Esophagus (tissue), 2 donors: ENCODE results near the gene PALM. TPM values are rescaled to one million over a fixed set of nuclear protein-coding genes. Genes with fewer than 3 reads are reported as not detected.

ENCODE experiments used
- H3K27ac ChIP-seq, 2 donors: one replicate each; pipeline ENCODE4 v1.5.1; 2013; ENCODE audit warnings: low read depth in 2 of 2, mild to moderate bottlenecking in 2 of 2, inconsistent platforms in 1 of 2, low read length in 1 of 2, moderate library complexity in 1 of 2
- H3K27me3 ChIP-seq, 2 donors: one replicate each; pipeline ENCODE4 v1.6.1; 2013; ENCODE audit warnings: low read length in 2 of 2, control low read depth in 1 of 2, mild to moderate bottlenecking in 1 of 2; ENCODE audit not compliant: insufficient read depth in 2 of 2, control insufficient read depth in 1 of 2
- H3K36me3 ChIP-seq, 2 donors: one replicate each; pipeline ENCODE4 v1.6.1; 2013; ENCODE audit warnings: low read length in 1 of 2; ENCODE audit not compliant: control insufficient read depth in 2 of 2, insufficient read depth in 2 of 2
- H3K4me1 ChIP-seq, 2 donors: one replicate each; pipeline ENCODE4 v1.6.1; 2013; ENCODE audit warnings: low read length in 1 of 2; ENCODE audit not compliant: control insufficient read depth in 2 of 2, insufficient read depth in 2 of 2
- H3K4me3 ChIP-seq, 2 donors: one replicate each; pipeline ENCODE4 v1.5.1; 2013; ENCODE audit warnings: low read length in 2 of 2, mild to moderate bottlenecking in 2 of 2, low read depth in 1 of 2, moderate library complexity in 1 of 2
- H3K9me3 ChIP-seq, 2 donors: one replicate each; pipeline ENCODE4 v1.6.1; 2013; ENCODE audit warnings: mild to moderate bottlenecking in 2 of 2, low read depth in 1 of 2, low read length in 1 of 2, moderate library complexity in 1 of 2; ENCODE audit not compliant: control insufficient read depth in 2 of 2, insufficient read depth in 1 of 2
- WGBS, 2 donors: extraction: QIAGEN DNeasy Blood & Tissue Kit; methylation state at CpG; one replicate each; pipeline ENCODE4 v1.1.7; 2013; 5-methylcytosine and 5-hydroxymethylcytosine counted together
- polyA plus RNA-seq, 2 donors: library from polyadenylated mRNA; stranded (reverse); fragments of 200-250 nt; gene quantifications; one replicate each; pipeline ENCODE4 v1.2.3, GENCODE V29; 2013
- donor health status: healthy with polysubstance abuse.
- donor health status: Bipolar disorder and iron deficiency.

Gene PALM
- polyA plus RNA-seq, 2 donors, result 4.8 to 7.6 TPM

DNA sequence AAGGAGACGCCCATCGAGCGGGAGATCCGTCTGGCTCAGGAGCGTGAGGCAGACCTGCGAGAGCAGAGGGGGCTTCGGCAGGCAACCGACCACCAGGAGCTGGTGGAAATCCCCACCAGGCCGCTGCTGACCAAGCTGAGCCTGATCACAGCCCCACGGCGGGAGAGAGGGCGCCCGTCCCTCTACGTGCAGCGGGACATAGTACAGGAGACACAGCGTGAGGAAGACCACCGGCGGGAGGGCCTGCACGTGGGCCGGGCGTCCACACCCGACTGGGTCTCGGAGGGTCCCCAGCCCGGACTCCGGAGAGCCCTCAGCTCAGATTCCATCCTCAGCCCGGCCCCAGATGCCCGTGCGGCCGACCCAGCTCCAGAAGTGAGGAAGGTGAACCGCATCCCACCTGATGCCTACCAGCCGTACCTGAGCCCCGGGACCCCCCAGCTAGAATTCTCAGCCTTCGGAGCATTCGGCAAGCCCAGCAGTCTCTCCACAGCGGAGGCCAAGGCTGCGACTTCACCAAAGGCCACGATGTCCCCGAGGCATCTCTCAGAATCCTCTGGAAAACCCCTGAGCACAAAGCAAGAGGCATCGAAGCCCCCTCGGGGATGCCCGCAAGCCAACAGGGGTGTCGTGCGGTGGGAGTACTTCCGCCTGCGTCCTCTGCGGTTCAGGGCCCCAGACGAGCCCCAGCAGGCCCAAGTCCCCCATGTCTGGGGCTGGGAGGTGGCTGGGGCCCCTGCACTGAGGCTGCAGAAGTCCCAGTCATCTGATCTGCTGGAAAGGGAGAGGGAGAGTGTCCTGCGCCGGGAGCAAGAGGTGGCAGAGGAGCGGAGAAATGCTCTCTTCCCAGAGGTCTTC, 49.3 kb downstream of the PALM start:
- no peaks in the 10 kb centered on the region for H3K36me3 ChIP-seq
- H3K27me3 ChIP-seq, result no peaks in the 10 kb centered on the region
- H3K4me3 ChIP-seq, result no peak overlapping the region
- no peaks in the 10 kb centered on the region for H3K4me1 ChIP-seq
- WGBS, 2 donors, result 95 to 97% methylated on average over 44 to 50 of the region's 50 CpGs
- no peak overlapping the region for H3K27ac ChIP-seq
- peaks cover 5 to 7% of the 10 kb centered on the region in 2 donors for H3K9me3 ChIP-seq

DNA sequence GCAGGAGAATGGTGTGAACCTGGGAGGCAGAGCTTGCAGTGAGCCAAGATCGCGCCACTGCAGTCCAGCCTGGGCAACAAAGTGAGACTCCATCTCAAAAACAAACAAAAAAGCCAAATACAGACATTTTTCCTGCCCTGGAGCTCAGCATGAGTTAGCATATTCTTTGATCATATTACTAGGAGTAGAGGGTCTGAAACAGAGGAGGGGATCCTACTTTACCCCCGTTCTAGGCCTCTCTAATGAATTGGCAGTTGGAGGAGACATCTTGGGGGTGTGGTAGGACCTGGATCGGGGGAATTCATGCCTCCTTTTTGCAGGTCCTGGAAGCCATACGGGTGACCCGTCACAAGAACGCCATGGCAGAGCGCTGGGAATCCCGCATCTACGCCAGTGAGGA, 54.4 kb downstream of the PALM start:
- no peaks in the 10 kb centered on the region for H3K36me3 ChIP-seq

DNA sequence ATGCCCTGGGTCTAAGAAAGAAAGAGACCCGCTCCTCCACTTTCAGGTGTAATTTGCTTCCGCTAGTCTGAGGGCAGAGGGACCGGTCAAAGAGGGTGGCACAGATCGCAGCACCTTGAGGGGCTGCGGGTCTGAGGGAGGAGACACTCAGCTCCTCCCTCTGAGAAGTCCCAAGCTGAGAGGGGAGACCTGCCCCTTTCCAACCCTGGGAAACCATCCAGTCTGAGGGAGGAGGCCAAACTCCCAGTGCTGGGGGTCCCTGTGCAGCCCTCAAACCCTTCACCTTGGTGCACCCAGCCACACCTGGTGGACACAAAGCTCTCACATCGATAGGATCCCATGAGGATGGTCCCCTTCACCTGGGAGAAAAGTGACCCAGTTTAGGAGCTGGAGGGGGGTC, 55.1 kb downstream of the PALM start:
- WGBS, 2 donors, result 94 to 98% methylated on average over 6 of the region's 6 CpGs
- Histone ChIP-seq H3K9me3 (no peaks in the 10 kb centered on the region), H3K36me3 (no peaks in the 10 kb centered on the region)

More for the DNA sequence above, 54.4 kb downstream of the PALM start:
- Histone ChIP-seq H3K27me3 (no peaks in the 10 kb centered on the region), H3K4me1 (no peaks in the 10 kb centered on the region), H3K27ac (no peak overlapping the region), H3K4me3 (no peak overlapping the region), H3K9me3 (peaks cover 5% of the 10 kb centered on the region in 2 donors)
- WGBS, 2 donors, result 94 to 96% methylated on average over 10 of the region's 10 CpGs

DNA sequence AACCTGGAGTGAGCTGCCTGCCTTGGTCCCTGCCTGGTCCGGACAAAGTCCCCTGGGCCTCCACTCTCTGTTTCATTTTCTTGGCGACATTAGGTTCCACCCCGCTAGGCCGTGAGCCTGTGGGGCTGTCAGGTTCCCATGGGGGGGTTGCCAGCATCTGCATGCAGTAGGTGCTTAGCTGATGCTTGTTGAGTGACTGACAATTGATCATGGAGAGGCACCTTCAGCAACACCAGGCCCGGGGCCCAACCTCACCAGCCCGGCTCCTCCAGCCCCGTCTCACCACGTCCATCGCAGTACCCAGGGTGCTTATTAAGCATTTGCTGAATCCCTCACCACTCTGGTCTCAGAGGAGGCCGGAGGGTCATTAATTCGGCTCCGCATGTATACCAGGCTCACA, 55.6 kb downstream of the PALM start:
- no peaks in the 10 kb centered on the region for H3K9me3 ChIP-seq
- H3K4me1 ChIP-seq, result no peaks in the 10 kb centered on the region
- WGBS, 2 donors, result 91 to 92% methylated on average over 12 of the region's 12 CpGs
- no peaks in the 10 kb centered on the region for H3K27me3 ChIP-seq
- no peak overlapping the region for H3K27ac ChIP-seq
- H3K4me3 ChIP-seq, result no peak overlapping the region
- no peaks in the 10 kb centered on the region for H3K36me3 ChIP-seq

More for the DNA sequence above, 55.1 kb downstream of the PALM start:
- H3K27ac ChIP-seq, result no peak overlapping the region
- no peak overlapping the region for H3K4me3 ChIP-seq
- H3K4me1 ChIP-seq, result no peaks in the 10 kb centered on the region
- H3K27me3 ChIP-seq, result no peaks in the 10 kb centered on the region

DNA sequence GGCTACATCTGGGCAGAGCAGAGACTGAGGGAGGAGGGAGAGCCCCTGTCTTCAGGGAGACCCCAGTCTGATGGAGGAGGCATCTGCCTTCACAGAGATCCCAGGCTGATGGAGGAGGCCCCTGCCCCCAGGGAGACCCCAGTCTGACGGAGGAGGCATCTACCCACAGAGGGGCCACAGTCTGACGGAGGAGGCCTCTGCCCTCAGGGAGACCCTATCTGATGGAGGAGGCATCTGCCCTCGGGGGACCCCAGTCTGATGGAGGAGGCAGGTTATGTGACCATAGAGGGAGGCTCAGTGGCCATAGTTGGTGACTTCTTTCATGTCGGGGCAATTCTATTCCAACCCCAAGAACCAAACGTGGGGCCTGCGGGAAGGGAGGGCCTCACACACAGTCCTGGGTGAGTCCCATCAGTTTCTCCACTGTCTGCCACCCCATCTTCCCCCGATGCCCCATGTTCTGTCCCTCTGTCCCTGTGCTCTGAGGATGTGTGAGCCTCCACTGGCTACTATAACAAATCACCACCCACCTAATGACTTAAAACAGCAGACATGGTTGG, 56.5 kb downstream of the PALM start:
- no peaks in the 10 kb centered on the region for H3K9me3 ChIP-seq
- H3K4me3 ChIP-seq, result no peak overlapping the region
- H3K4me1 ChIP-seq, result no peaks in the 10 kb centered on the region
- H3K27me3 ChIP-seq, result no peaks in the 10 kb centered on the region
- no peaks in the 10 kb centered on the region for H3K36me3 ChIP-seq
- WGBS, 2 donors, result 69 to 74% methylated on average over 7 of the region's 7 CpGs
- H3K27ac ChIP-seq, result no peak overlapping the region

DNA sequence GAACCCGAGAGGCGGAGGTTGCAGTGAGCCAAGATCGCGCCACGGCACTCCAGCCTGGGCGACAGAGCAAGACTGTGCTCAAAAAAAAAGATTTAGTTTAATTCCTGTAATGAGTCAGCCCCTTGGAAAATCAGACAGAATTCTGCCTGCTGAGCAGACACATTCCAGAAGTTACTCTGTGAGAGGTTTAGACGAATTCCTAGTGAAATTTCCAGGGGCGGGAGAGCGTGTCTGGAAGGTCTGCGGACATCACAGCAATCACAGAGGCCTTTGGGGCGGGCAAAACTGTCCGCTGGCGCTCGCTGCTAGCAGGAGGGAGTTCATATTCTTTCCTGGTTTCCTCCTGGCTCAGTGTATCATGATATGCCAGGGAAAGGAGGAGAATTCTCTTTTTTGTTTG, 59.7 kb downstream of the PALM start:
- no peaks in the 10 kb centered on the region for H3K27me3 ChIP-seq
- no peaks in the 10 kb centered on the region for H3K9me3 ChIP-seq
- H3K4me1 ChIP-seq, result no peaks in the 10 kb centered on the region
- H3K4me3 ChIP-seq, result no peak overlapping the region
- no peak overlapping the region for H3K27ac ChIP-seq
- 66 to 71% methylated on average over 14 of the region's 14 CpGs for WGBS, 2 donors
- no peaks in the 10 kb centered on the region for H3K36me3 ChIP-seq

DNA sequence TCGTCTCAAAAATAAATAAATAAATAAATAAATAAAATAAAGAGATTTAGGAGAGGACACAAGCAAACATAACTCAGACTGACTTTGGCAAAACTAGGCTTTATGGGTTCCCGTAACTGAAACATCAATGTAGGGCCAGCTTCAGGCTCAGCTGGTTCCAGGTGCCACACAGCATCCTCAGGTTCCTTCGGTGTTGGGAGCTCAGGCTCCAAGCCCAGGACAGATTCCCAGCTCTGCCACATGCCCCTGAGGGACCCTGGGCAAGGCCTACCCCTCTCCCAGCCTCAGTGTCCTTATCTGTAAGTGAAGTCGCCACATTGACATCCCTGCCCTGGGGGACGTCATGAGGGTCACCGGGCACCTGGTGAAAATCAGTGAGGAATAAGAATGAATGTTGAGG, 60.9 kb downstream of the PALM start:
- Histone ChIP-seq H3K4me1 (no peaks in the 10 kb centered on the region), H3K27me3 (no peaks in the 10 kb centered on the region), H3K36me3 (no peaks in the 10 kb centered on the region), H3K4me3 (no peak overlapping the region), H3K27ac (no peak overlapping the region), H3K9me3 (no peaks in the 10 kb centered on the region)
- WGBS, 2 donors, result 70 to 78% methylated on average over 6 of the region's 6 CpGs

DNA sequence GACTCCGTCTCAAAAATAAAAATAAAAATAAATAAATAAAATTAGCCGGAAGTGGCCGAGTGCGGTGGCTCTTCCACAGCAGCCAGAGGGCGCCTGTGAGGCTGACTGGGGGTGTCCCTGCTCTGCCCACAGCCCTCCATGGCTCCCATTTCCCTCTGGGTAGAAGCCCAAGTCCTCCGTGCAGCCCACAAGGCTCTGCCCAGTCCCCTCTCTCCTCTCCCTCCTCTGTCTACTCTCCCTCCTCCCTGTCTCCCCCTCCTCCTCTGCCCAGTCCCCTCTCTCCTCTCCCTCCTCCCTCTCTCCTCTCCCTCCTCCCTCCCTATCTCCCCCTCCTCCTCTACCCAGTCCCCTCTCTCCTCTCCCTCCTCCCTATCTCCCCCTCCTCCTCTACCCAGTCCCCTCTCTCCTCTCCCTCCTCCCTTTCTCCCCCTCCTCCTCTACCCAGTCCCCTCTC, 62.6 kb downstream of the PALM start:
- Histone ChIP-seq H3K36me3 (no peaks in the 10 kb centered on the region), H3K9me3 (no peaks in the 10 kb centered on the region), H3K27ac (no peak overlapping the region), H3K27me3 (no peaks in the 10 kb centered on the region), H3K4me3 (no peak overlapping the region), H3K4me1 (no peaks in the 10 kb centered on the region)
- 13 to 24% methylated on average over 2 to 6 of the region's 6 CpGs for WGBS, 2 donors

DNA sequence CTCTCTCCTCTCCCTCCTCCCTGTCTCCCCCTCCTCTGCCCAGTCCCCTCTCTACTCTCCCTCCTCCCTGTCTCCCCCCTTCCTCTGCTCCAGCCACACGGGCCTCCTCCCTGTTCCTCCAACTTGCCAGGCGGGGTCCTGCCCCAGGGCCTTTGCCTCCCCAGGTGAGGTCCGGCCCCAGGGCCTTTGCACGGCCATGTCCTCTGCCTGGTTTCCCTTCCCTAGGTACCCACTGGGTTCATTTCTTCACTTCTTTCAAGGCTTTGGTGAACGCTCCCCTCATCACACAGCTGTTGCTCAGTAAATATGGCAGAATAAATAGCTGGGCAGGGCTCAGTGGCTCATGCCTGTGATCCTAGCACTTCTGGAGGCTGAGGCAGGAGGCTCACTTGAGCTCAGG, 63.3 kb downstream of the PALM start:
- Histone ChIP-seq H3K9me3 (no peaks in the 10 kb centered on the region), H3K27me3 (no peaks in the 10 kb centered on the region), H3K4me1 (no peaks in the 10 kb centered on the region), H3K36me3 (no peaks in the 10 kb centered on the region), H3K27ac (no peak overlapping the region), H3K4me3 (no peak overlapping the region)
- WGBS, 2 donors, result 80 to 83% methylated on average over 5 of the region's 5 CpGs
